ENCODE measurements around the gene CRACDL. TPM values are rescaled to one million over a fixed set of nuclear protein-coding genes. Genes with fewer than 3 reads are reported as not detected.

Gene CRACDL
- total and polyA plus RNA-seq, 2 donors (not counting 3 experiments of a cell fraction or from before 2014, with no cell fraction given), result 0.92 to 6.3 TPM

DNA sequence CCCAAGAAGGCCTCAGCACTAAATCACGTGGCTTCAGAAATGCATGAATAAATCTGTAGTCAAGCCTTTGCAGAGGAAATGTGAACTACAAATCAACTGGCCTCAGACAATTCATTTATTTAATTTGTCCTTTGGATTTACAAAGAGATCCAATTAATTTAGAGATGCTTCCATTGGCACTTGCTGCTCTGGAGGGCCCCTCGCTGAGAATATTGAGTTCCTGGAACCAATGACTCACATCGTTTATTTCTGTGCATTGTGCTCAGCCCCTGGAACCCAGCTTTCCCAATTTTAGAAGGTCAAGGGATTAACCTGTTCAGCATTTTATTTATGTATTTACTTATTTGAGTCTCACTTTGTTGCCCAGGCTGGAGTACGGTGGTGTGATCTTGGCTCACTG, 157.9 kb downstream of the CRACDL start:
- POLR2A ChIA-PET, result no interaction called here
- Histone ChIP-seq H3K4me2 (ENCODE audit: insufficient read depth, low read length) (no peak overlapping the region), H2AFZ (ENCODE audit: low read depth, low read length) (no peak overlapping the region), H3K9ac (replicated peaks; ENCODE audit: extremely low read depth, insufficient read depth, low read length) (no peak overlapping the region), H4K20me1 (replicated peaks; ENCODE audit: control insufficient read depth, extremely low read depth, insufficient read depth, low read length) (no peaks in the 10 kb centered on the region), H3K4me1 (ENCODE audit: control insufficient read depth, extremely low read depth, insufficient read depth, low read length) (no peaks in the 10 kb centered on the region), H3K79me2 (ENCODE audit: control insufficient read depth, insufficient read depth, low read length) (no peaks in the 10 kb centered on the region), H3K27ac (ENCODE audit: insufficient read depth, low read depth, low read length) (no peak overlapping the region), H3K36me3 (ENCODE audit: control insufficient read depth in 2 of 2, extremely low read depth in 1 of 2, insufficient read depth in 2 of 2, low read length in 2 of 2) (no peaks in the 10 kb centered on the region), H3K9me3 (replicated peaks; ENCODE audit: control insufficient read depth, insufficient read depth, low read length) (no peaks in the 10 kb centered on the region), H3K27me3 (ENCODE audit: control insufficient read depth in 2 of 2, insufficient read depth in 2 of 2, low read length in 2 of 2) (no peaks in the 10 kb centered on the region), H3K4me3 (replicated peaks in 1 of 3; ENCODE audit: insufficient read depth in 1 of 3, low read depth in 1 of 3, low read length in 3 of 3) (no peak overlapping the region), H3K9me1 (replicated peaks; ENCODE audit: control insufficient read depth, extremely low read depth, insufficient read depth, low read length) (no peaks in the 10 kb centered on the region)
- intact Hi-C loops (cut with micrococcal nuclease) (no loop called here), dilution Hi-C loops (cut with MboI; ENCODE audit: extremely low pct_ligation_motif_present, low sequenced_read_pairs) (loop anchor here (5.0 kb wide), 1 partner anchor 36 kb away; no protein-coding TSS in a partner anchor)
- CTCF ChIA-PET, result no interaction called here
- no TSS peak for BruUV-seq (replicated peaks)
- DNase-seq (ENCODE audit: low read depth, low spot score) (no peak), FAIRE-seq (no peak)
- no peak for TF ChIP-seq FOS (IDR thresholded peaks at IDR 0.05; ENCODE audit: borderline replicate concordance, insufficient read depth, low read length)
- no peak for TF ChIP-seq EZH2 (IDR thresholded peaks at IDR 0.05; ENCODE audit: borderline replicate concordance, low read depth, low read length, severe bottlenecking)
- TF ChIP-seq MYC (IDR thresholded peaks at IDR 0.05; ENCODE audit: low read depth, low read length), result no peak
- no peak for TF ChIP-seq JUN (IDR thresholded peaks at IDR 0.05; ENCODE audit: borderline replicate concordance, insufficient read depth, insufficient read length, low read depth)
- TF ChIP-seq GATA2 (IDR thresholded peaks at IDR 0.05; ENCODE audit: insufficient read depth, insufficient read length, low read depth, low read length), result no peak
- TF ChIP-seq, protein P1, sequence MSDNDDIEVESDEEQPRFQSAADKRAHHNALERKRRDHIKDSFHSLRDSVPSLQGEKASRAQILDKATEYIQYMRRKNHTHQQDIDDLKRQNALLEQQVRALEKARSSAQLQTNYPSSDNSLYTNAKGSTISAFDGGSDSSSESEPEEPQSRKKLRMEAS (IDR thresholded peaks at IDR 0.05; ENCODE audit: insufficient read depth, insufficient read length), result no peak

DNA sequence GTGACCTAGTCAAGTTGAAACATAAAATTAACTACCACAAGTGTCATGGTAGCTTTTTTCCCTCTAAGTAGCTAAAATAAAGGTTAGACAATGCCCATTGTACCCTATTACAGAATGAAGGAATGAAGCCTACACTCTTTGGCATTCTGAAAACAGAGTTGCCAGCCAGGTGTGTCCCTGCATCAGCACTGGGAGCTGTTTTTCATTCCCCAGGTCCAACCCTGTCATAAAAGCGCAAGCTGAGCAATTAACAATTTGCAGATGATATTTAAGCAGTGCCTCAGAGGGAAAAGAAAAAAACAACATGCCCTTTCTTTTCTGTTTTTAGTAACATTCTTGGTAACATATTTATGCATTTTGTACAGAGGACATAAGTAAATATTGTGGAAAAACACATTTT, 158.3 kb downstream of the CRACDL start:
- TF ChIP-seq MYC (IDR thresholded peaks at IDR 0.05; ENCODE audit: low read depth, low read length) (no peak), FOS (IDR thresholded peaks at IDR 0.05; ENCODE audit: borderline replicate concordance, insufficient read depth, low read length) (no peak), POLR2AphosphoS5 (IDR thresholded peaks at IDR 0.05; ENCODE audit: insufficient read depth, low read depth, low read length) (no peak), JUN (IDR thresholded peaks at IDR 0.05; ENCODE audit: borderline replicate concordance, insufficient read depth, insufficient read length, low read depth) (no peak), EZH2 (IDR thresholded peaks at IDR 0.05; ENCODE audit: borderline replicate concordance, low read depth, low read length, severe bottlenecking) (no peak), GATA2 (IDR thresholded peaks at IDR 0.05; ENCODE audit: insufficient read depth, insufficient read length, low read depth, low read length) (no peak), POLR2A (IDR thresholded peaks at IDR 0.05; ENCODE audit: low read depth, low read length) (no peak)
- TF ChIP-seq, protein P1 (IDR thresholded peaks at IDR 0.05; ENCODE audit: insufficient read depth, insufficient read length), result no peak
- TF ChIP-seq, protein P2, sequence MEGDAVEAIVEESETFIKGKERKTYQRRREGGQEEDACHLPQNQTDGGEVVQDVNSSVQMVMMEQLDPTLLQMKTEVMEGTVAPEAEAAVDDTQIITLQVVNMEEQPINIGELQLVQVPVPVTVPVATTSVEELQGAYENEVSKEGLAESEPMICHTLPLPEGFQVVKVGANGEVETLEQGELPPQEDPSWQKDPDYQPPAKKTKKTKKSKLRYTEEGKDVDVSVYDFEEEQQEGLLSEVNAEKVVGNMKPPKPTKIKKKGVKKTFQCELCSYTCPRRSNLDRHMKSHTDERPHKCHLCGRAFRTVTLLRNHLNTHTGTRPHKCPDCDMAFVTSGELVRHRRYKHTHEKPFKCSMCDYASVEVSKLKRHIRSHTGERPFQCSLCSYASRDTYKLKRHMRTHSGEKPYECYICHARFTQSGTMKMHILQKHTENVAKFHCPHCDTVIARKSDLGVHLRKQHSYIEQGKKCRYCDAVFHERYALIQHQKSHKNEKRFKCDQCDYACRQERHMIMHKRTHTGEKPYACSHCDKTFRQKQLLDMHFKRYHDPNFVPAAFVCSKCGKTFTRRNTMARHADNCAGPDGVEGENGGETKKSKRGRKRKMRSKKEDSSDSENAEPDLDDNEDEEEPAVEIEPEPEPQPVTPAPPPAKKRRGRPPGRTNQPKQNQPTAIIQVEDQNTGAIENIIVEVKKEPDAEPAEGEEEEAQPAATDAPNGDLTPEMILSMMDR (IDR thresholded peaks at IDR 0.05; ENCODE audit: extremely low read depth in 1 of 2, insufficient read depth in 1 of 2, low read depth in 1 of 2, low read length in 2 of 2), result no peak
- dilution Hi-C loops (cut with MboI; ENCODE audit: extremely low pct_ligation_motif_present, low sequenced_read_pairs), result loop anchor here (5.0 kb wide), 1 partner anchor 35 kb away; no protein-coding TSS in a partner anchor

More for the DNA sequence above, 158.3 kb downstream of the CRACDL start:
- no peak overlapping the region for H3K4me2 ChIP-seq (ENCODE audit: insufficient read depth, low read length)
- no peak overlapping the region for H3K27ac ChIP-seq (ENCODE audit: insufficient read depth, low read depth, low read length)
- BruUV-seq (replicated peaks), result no TSS peak
- H3K4me1 ChIP-seq (ENCODE audit: control insufficient read depth, extremely low read depth, insufficient read depth, low read length), result no peaks in the 10 kb centered on the region
- intact Hi-C loops (cut with micrococcal nuclease), result no loop called here
- DNase-seq (ENCODE audit: low read depth, low spot score) (no peak), FAIRE-seq (no peak)
- H3K4me3 ChIP-seq (replicated peaks in 1 of 3; ENCODE audit: insufficient read depth in 1 of 3, low read depth in 1 of 3, low read length in 3 of 3), result no peak overlapping the region
- H3K9ac ChIP-seq (replicated peaks; ENCODE audit: extremely low read depth, insufficient read depth, low read length), result no peak overlapping the region
- no peaks in the 10 kb centered on the region for H3K9me3 ChIP-seq (replicated peaks; ENCODE audit: control insufficient read depth, insufficient read depth, low read length)
- no peaks in the 10 kb centered on the region for H4K20me1 ChIP-seq (replicated peaks; ENCODE audit: control insufficient read depth, extremely low read depth, insufficient read depth, low read length)
- no peaks in the 10 kb centered on the region for H3K9me1 ChIP-seq (replicated peaks; ENCODE audit: control insufficient read depth, extremely low read depth, insufficient read depth, low read length)
- ChIA-PET CTCF (no interaction called here), POLR2A (no interaction called here)
- H2AFZ ChIP-seq (ENCODE audit: low read depth, low read length), result no peak overlapping the region
- H3K36me3 ChIP-seq (ENCODE audit: control insufficient read depth in 2 of 2, extremely low read depth in 1 of 2, insufficient read depth in 2 of 2, low read length in 2 of 2), result no peaks in the 10 kb centered on the region
- no peaks in the 10 kb centered on the region for H3K79me2 ChIP-seq (ENCODE audit: control insufficient read depth, insufficient read depth, low read length)
- no peaks in the 10 kb centered on the region for H3K27me3 ChIP-seq (ENCODE audit: control insufficient read depth in 2 of 2, insufficient read depth in 2 of 2, low read length in 2 of 2)
